Measurements from ENCODE around the gene TUBGCP6.
"Not testable (repeated sequence)": the region's sequence is repeated elsewhere in the genome, so short reads cannot be mapped to it uniquely, and the experiment has no call there.

Gene TUBGCP6

GRCh38 chr22:50179937-50180726, 64.7 kb downstream of the TUBGCP6 start:
- no peak for DNase-seq (ENCODE audit: low spot score)

GRCh38 chr22:50178871-50179869, 65.7 kb downstream of the TUBGCP6 start:
- DNase-seq (ENCODE audit: low spot score) = no peak

- no peak for DNase-seq (ENCODE audit: low spot score)
Measured at GRCh38 chr22:50178471-50178864, 66.4 kb downstream of the TUBGCP6 start.

GRCh38 chr22:50177537-50178470, 67.0 kb downstream of the TUBGCP6 start:
- DNase-seq (ENCODE audit: low spot score) = no peak

GRCh38 chr22:50176850-50177536, 67.8 kb downstream of the TUBGCP6 start:
- DNase-seq (ENCODE audit: low spot score) = no peak

- DNase-seq (ENCODE audit: low spot score) = no peak
Measured at GRCh38 chr22:50175921-50176849, 68.6 kb downstream of the TUBGCP6 start.

- DNase-seq (ENCODE audit: low spot score) = no peak
Measured at GRCh38 chr22:50175191-50175461, 69.7 kb downstream of the TUBGCP6 start.

- DNase-seq (ENCODE audit: low spot score) = no peak
Measured at GRCh38 chr22:50174382-50175190, 70.2 kb downstream of the TUBGCP6 start.

GRCh38 chr22:50173983-50174355, 70.9 kb downstream of the TUBGCP6 start:
- no peak for DNase-seq (ENCODE audit: low spot score)

GRCh38 chr22:50173311-50173982, 71.4 kb downstream of the TUBGCP6 start:
- DNase-seq (ENCODE audit: low spot score) = no peak

- no peak for DNase-seq (ENCODE audit: low spot score)
Measured at GRCh38 chr22:50171965-50172421, 72.8 kb downstream of the TUBGCP6 start.

- DNase-seq (ENCODE audit: low spot score) = no peak
Measured at GRCh38 chr22:50171319-50171964, 73.4 kb downstream of the TUBGCP6 start.

GRCh38 chr22:50170453-50171318, 74.1 kb downstream of the TUBGCP6 start, which contains the start of gene PANX2:
TSS of gene PANX2 (plus strand) at chr22:50170731. CDS start at chr22:50170731, 0 bp downstream.
- DNase-seq (ENCODE audit: low spot score) = no peak

GRCh38 chr22:50169774-50170341, 75.0 kb downstream of the TUBGCP6 start:
- DNase-seq (ENCODE audit: low spot score) = peak; percentile 53

- no peak for DNase-seq (ENCODE audit: low spot score)
Measured at GRCh38 chr22:50169181-50169759, 75.6 kb downstream of the TUBGCP6 start.

GRCh38 chr22:50168490-50169180, 76.2 kb downstream of the TUBGCP6 start:
- not testable (repeated sequence) for DNase-seq (ENCODE audit: low spot score)
